ENCODE data around the gene HHAT.

HHAT gene

DNA sequence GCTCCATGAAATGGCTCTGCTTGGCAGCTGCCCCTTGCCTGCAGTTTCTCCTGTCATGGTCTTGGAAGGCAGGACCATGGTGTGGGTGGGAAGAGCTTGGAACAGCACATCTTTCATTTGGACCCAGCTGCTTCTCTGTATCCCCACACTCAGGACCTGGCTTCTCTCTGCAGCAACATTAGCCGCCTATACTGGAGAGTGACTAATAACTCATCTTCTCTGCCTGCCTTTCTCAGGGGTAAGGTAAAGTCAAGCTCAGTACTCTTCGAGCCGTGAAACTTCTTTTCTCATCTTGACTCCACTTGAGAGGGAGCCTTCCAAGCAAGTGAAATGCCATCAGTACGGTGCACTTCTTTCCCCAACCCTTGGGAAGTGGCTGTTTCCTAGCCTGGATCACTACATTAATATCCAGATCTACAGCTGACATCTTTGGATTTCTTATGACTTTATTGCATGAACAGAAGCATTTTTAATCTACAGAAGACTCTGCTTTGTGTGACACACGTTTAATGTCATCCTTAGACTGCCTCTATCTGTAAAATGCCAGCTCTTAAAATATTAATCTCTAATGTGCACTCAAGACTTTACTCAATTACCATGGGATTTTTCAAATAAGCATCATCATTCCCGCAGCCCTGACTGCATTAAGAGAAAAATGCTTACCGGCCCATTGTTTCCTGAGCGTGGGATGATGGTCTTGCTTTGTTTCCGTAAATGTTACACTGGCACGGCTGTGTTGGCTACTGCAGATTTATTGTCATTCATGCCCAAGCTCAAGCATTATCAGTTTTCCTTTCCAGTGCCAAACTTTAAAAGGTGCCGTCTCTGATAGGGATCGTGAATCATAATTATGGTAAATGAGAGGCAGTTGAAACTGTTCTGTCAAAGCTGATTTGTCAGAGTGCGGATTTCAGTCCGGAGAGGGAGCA is 242.9 kb downstream of the HHAT start:
- no peak overlapping the region for H2AFZ ChIP-seq (ENCODE audit: low read length)
- no peaks in the 10 kb centered on the region for H3K36me3 ChIP-seq (replicated peaks; ENCODE audit: insufficient read depth, low read length)
- H3K9me3 ChIP-seq (replicated peaks; ENCODE audit: insufficient read depth, low read length), result no peaks in the 10 kb centered on the region
- H3K9ac ChIP-seq (ENCODE audit: low read length), result no peak overlapping the region
- H3K4me2 ChIP-seq (ENCODE audit: low read depth, low read length), result no peak overlapping the region
- no peaks in the 10 kb centered on the region for H4K20me1 ChIP-seq (ENCODE audit: insufficient read depth, low read length)
- H3K27ac ChIP-seq (ENCODE audit: low read length), result no peak overlapping the region
- no peak overlapping the region for H3K4me3 ChIP-seq (ENCODE audit: low read length)
- H3K4me1 ChIP-seq (ENCODE audit: low read length), result no peaks in the 10 kb centered on the region
- DNase-seq, result no peak
- no peaks in the 10 kb centered on the region for H3K9me2 ChIP-seq (replicated peaks; ENCODE audit: insufficient read depth, low read length)
- TF ChIP-seq EZH2 (optimal IDR thresholded peaks at IDR 0.05; ENCODE audit: low read depth, low read length), result no peak
- TF ChIP-seq EZH2phosphoT487 (IDR thresholded peaks at IDR 0.05; ENCODE audit: low read length), result no peak
- TF ChIP-seq, protein P1, sequence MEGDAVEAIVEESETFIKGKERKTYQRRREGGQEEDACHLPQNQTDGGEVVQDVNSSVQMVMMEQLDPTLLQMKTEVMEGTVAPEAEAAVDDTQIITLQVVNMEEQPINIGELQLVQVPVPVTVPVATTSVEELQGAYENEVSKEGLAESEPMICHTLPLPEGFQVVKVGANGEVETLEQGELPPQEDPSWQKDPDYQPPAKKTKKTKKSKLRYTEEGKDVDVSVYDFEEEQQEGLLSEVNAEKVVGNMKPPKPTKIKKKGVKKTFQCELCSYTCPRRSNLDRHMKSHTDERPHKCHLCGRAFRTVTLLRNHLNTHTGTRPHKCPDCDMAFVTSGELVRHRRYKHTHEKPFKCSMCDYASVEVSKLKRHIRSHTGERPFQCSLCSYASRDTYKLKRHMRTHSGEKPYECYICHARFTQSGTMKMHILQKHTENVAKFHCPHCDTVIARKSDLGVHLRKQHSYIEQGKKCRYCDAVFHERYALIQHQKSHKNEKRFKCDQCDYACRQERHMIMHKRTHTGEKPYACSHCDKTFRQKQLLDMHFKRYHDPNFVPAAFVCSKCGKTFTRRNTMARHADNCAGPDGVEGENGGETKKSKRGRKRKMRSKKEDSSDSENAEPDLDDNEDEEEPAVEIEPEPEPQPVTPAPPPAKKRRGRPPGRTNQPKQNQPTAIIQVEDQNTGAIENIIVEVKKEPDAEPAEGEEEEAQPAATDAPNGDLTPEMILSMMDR (IDR thresholded peaks at IDR 0.05; ENCODE audit: low read length), result no peak
- H3K79me2 ChIP-seq (ENCODE audit: low read length), result no peaks in the 10 kb centered on the region
- no peaks in the 10 kb centered on the region for H3K27me3 ChIP-seq (replicated peaks; ENCODE audit: insufficient read depth, low read length)
- H3F3A ChIP-seq (ENCODE audit: insufficient read depth, low read length), result no peaks in the 10 kb centered on the region

DNA sequence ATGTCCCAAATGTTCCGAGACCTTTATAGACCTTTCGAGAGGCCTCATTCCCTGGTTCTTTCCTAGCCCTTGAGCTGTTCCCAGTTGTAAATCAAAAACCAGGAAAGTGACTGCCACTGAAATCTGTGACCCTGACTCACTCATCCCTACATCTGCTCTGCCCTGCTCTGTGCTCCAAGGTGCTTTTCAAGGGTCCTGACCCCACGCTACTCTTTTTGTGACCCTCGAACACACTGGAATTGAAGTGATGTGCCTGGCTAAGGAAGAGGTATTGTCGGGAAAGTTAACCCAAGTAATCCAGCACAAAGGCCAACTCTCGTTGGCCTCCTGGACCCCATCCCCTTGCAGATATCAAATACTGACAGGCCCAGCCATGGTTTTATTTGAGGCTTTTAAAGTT is 244.4 kb downstream of the HHAT start:
- no peaks in the 10 kb centered on the region for H3K4me1 ChIP-seq (ENCODE audit: low read length)
- no peak overlapping the region for H2AFZ ChIP-seq (ENCODE audit: low read length)
- no peak overlapping the region for H3K9ac ChIP-seq (ENCODE audit: low read length)
- TF ChIP-seq EZH2phosphoT487 (IDR thresholded peaks at IDR 0.05; ENCODE audit: low read length), result no peak
- TF ChIP-seq, protein P1 (IDR thresholded peaks at IDR 0.05; ENCODE audit: low read length), result no peak
- TF ChIP-seq EZH2 (optimal IDR thresholded peaks at IDR 0.05; ENCODE audit: low read depth, low read length), result no peak
- no peaks in the 10 kb centered on the region for H3K79me2 ChIP-seq (ENCODE audit: low read length)
- H4K20me1 ChIP-seq (ENCODE audit: insufficient read depth, low read length), result no peaks in the 10 kb centered on the region
- no peak overlapping the region for H3K4me3 ChIP-seq (ENCODE audit: low read length)
- no peaks in the 10 kb centered on the region for H3K9me3 ChIP-seq (replicated peaks; ENCODE audit: insufficient read depth, low read length)
- no peaks in the 10 kb centered on the region for H3K36me3 ChIP-seq (replicated peaks; ENCODE audit: insufficient read depth, low read length)
- no peak overlapping the region for H3K27ac ChIP-seq (ENCODE audit: low read length)
- no peaks in the 10 kb centered on the region for H3K9me2 ChIP-seq (replicated peaks; ENCODE audit: insufficient read depth, low read length)
- H3K27me3 ChIP-seq (replicated peaks; ENCODE audit: insufficient read depth, low read length), result no peaks in the 10 kb centered on the region
- no peaks in the 10 kb centered on the region for H3F3A ChIP-seq (ENCODE audit: insufficient read depth, low read length)
- H3K4me2 ChIP-seq (ENCODE audit: low read depth, low read length), result no peak overlapping the region
- DNase-seq, result no peak

DNA sequence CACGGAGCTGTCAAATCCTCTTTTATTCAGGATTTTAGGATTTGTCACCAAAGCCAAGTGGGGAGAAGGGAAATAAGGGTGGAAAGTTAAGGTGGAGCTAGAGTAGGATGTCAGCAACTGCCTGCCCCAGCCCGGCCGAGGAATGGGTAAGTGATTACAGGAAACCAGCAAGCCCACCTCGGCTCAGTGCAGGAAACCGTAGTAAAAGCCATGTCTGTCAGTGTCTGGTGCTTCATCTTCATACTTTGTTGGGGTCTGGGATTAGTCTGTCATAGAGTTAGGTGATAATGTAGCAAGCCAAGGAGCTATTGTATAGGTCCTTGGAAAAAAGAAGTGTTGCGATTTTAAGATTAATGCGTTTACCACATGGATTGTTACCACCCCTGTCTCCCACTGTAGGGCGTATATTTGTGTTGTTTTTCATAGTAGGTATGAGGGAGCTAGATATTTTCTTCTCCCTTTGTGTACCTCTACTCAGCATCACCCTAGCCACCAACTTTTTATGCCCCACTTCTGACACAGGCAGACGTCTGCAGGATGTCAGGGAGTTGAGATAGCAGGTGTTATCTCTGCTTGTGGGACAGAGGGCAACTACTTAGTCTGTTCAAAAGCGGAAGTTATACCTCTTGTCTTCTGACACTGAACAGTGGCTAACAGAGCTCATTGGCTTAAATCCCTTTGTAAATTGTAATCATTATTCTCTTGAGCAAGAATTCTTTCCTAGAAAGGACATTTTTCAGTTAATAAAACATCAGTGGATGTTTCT is 253.7 kb downstream of the HHAT start:
- no peaks in the 10 kb centered on the region for H4K20me1 ChIP-seq (ENCODE audit: insufficient read depth, low read length)
- no peak overlapping the region for H3K27ac ChIP-seq (ENCODE audit: low read length)
- H3K9ac ChIP-seq (ENCODE audit: low read length), result no peak overlapping the region
- no peaks in the 10 kb centered on the region for H3K9me2 ChIP-seq (replicated peaks; ENCODE audit: insufficient read depth, low read length)
- H3K4me1 ChIP-seq (ENCODE audit: low read length), result no peaks in the 10 kb centered on the region
- no peaks in the 10 kb centered on the region for H3K27me3 ChIP-seq (replicated peaks; ENCODE audit: insufficient read depth, low read length)
- H3K36me3 ChIP-seq (replicated peaks; ENCODE audit: insufficient read depth, low read length), result no peaks in the 10 kb centered on the region
- TF ChIP-seq EZH2phosphoT487 (IDR thresholded peaks at IDR 0.05; ENCODE audit: low read length), result no peak
- no peak for TF ChIP-seq EZH2 (optimal IDR thresholded peaks at IDR 0.05; ENCODE audit: low read depth, low read length)
- TF ChIP-seq, protein P1 (IDR thresholded peaks at IDR 0.05; ENCODE audit: low read length), result no peak
- no peak overlapping the region for H3K4me2 ChIP-seq (ENCODE audit: low read depth, low read length)
- H2AFZ ChIP-seq (ENCODE audit: low read length), result no peak overlapping the region
- no peak for DNase-seq
- no peak overlapping the region for H3K4me3 ChIP-seq (ENCODE audit: low read length)
- H3K9me3 ChIP-seq (replicated peaks; ENCODE audit: insufficient read depth, low read length), result no peaks in the 10 kb centered on the region
- no peaks in the 10 kb centered on the region for H3K79me2 ChIP-seq (ENCODE audit: low read length)
- no peaks in the 10 kb centered on the region for H3F3A ChIP-seq (ENCODE audit: insufficient read depth, low read length)

Measured in MM.1S (cell line).